Endothelial cell of umbilical vein (primary cell): ENCODE measurements around the gene PIK3CB.

Experiments used
- CTCF ChIP-seq, 2 donors: IDR thresholded peaks; 1 replicate in 1 of 2; 2 replicates in 1 of 2; pipeline ENCODE4 v1.5.1; 2011; ENCODE audit warnings: low read length in 2 of 2, mild to moderate bottlenecking in 2 of 2, moderate library complexity in 2 of 2, control low read depth in 1 of 2, inconsistent platforms in 1 of 2, low read depth in 1 of 2; ENCODE audit not compliant: insufficient read depth in 1 of 2; ENCODE audit errors: extremely low read depth in 1 of 2
- GATA2 ChIP-seq: IDR thresholded peaks from 2 replicates; pipeline ENCODE4 v1.7.0; 2011; ENCODE audit warnings: low read depth, mild to moderate bottlenecking, moderate library complexity, mixed read lengths, low read length; ENCODE audit not compliant: insufficient read length, insufficient read depth
- POLR2A ChIP-seq: IDR thresholded peaks from 2 replicates; pipeline ENCODE4 v1.6.1; 2012; ENCODE audit warnings: low read depth, mild to moderate bottlenecking, control low read depth, low read length
- POLR2AphosphoS5 ChIP-seq: IDR thresholded peaks from 2 replicates; pipeline ENCODE4 v1.6.1; 2012; ENCODE audit warnings: low read depth, mild to moderate bottlenecking, control low read depth, low read length, moderate library complexity; ENCODE audit not compliant: insufficient read depth

DNA sequence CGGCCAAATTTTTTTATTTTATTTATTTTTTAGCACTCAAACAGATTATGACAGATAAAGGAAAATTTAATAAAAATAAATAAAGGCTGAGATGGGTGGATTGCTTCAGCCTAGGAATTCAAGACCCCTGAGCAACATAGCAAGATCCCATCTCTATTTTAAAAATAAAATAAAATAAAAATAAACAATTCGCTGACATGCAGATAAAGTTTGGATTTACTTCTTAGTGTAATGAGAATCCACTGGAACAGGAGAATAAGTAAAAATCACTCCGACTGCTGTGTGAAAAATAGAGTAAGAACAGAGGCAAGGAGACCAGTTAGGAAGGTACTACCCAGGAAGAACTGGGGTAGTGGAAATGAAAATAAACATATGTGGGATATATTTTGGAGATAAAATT, 5.6 kb downstream of the PIK3CB start:
- TF ChIP-seq POLR2A (no peak), CTCF (IDR thresholded peaks at IDR 0.05; ENCODE audit: extremely low read depth in 1 of 2, insufficient read depth in 1 of 2, low read depth in 1 of 2, low read length in 2 of 2) (no peak), GATA2 (no peak), POLR2AphosphoS5 (no peak)
